ENCODE measurements around the gene FFAR2.

DNA sequence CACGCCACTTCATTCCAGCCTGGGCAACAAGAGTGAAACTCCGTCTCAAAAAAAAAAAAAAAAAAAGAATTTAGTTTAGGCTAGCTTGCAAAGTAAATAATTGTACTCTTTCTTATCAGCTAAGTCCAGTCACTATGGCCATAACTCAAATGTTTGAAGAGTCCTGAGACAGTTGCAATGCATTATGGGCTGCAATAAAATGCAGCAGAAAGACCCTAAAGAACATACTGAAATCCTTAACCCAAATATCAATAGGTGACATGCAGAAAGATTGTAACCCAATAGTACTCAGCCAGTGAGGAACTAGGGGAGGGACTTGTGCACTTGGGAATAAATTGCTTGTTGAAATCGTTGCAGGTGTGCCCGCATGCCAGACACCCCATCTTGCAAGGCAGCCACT is 20.9 kb upstream of the FFAR2 start:
- TF ChIP-seq, protein P1, sequence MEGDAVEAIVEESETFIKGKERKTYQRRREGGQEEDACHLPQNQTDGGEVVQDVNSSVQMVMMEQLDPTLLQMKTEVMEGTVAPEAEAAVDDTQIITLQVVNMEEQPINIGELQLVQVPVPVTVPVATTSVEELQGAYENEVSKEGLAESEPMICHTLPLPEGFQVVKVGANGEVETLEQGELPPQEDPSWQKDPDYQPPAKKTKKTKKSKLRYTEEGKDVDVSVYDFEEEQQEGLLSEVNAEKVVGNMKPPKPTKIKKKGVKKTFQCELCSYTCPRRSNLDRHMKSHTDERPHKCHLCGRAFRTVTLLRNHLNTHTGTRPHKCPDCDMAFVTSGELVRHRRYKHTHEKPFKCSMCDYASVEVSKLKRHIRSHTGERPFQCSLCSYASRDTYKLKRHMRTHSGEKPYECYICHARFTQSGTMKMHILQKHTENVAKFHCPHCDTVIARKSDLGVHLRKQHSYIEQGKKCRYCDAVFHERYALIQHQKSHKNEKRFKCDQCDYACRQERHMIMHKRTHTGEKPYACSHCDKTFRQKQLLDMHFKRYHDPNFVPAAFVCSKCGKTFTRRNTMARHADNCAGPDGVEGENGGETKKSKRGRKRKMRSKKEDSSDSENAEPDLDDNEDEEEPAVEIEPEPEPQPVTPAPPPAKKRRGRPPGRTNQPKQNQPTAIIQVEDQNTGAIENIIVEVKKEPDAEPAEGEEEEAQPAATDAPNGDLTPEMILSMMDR (IDR thresholded peaks at IDR 0.05 in 2 of 3, conservative IDR thresholded peaks at IDR 0.05 in 1 of 3; ENCODE audit: insufficient read depth in 2 of 3, low read depth in 1 of 3, low read length in 3 of 3) = no peak
- TF ChIP-seq SMC3 (conservative IDR thresholded peaks at IDR 0.05; ENCODE audit: insufficient read depth, low read depth, low read length) (no peak), HCFC1 (IDR thresholded peaks at IDR 0.05; ENCODE audit: low read depth, low read length) (no peak), SIN3B (IDR thresholded peaks at IDR 0.05; ENCODE audit: low read depth) (no peak), TAF1 (IDR thresholded peaks at IDR 0.05; ENCODE audit: control insufficient read depth, extremely low read depth, insufficient read depth, low read length, severe bottlenecking) (no peak), ATF7 (IDR thresholded peaks at IDR 0.05) (peak; percentile 41; the same call in 1 of the 2 replicates), TBP (optimal IDR thresholded peaks at IDR 0.05; ENCODE audit: low read depth, low read length) (no peak)
